GM12878 (cell line): ENCODE data around the gene ADGRV1. TPM values are rescaled to one million over a fixed set of nuclear protein-coding genes. Genes with fewer than 3 reads are reported as not detected.

Experiments used
- ATAC-seq: fragments of 200-7000 bp; cut with Tn5 transposase; 3 replicates; pipeline ENCODE4 v1.9.1; 2020; ENCODE audit warnings: mild to moderate bottlenecking, moderate library complexity
- BruUV-seq: library from RNA; stranded (reverse); fragments of 400-500 nt; replicated peaks from 2 replicates; lab custom pipeline; 2021; lab: Mats Ljungman, UMichigan
- CTCF ChIA-PET: fragments of 300-600 bp; sonication (Branson Sonifier 250); formaldehyde crosslinking; extraction: SDS; loops from one replicate; lab custom pipeline; 2021; ENCODE audit warnings: inconsistent platforms; lab: Yijun Ruan, JAX
- POLR2A ChIA-PET: fragments of 350-600 bp; formaldehyde crosslinking; extraction: SDS; loops from one replicate; lab custom pipeline; 2021; ENCODE audit warnings: inconsistent platforms; lab: Charles Lee
- RAD21 ChIA-PET: fragments of 300-600 bp; sonication (Branson Sonifier 250); formaldehyde crosslinking; loops from one replicate; lab custom pipeline; 2023; ENCODE audit warnings: antibody characterized with exemption; ENCODE audit not compliant: unreplicated experiment; lab: Charles Lee
- SMC1A ChIA-PET: fragments of 300-600 bp; sonication (Branson Sonifier 250); formaldehyde crosslinking; loops from one replicate; lab custom pipeline; 2023; ENCODE audit not compliant: unreplicated experiment, uncharacterized antibody; lab: Charles Lee
- DNase-seq: peaks from one replicate; pipeline ENCODE4 v3.0.0-alpha.2; 2011; ENCODE audit warnings: low read depth, low spot score
- FAIRE-seq: peaks from 3 replicates; lab custom pipeline; 2011; peaks lifted over from hg19 to GRCh38; lab: Jason Lieb, UNC
- H2AFZ ChIP-seq: 2 replicates; pipeline ENCODE4 v1.6.0; 2011; ENCODE audit warnings: low read depth, low read length, control low read depth; ENCODE audit not compliant: control insufficient read depth
- H3K27ac ChIP-seq: 2 replicates; pipeline ENCODE4 v1.5.1; 2011; ENCODE audit warnings: control low read depth; ENCODE audit not compliant: control insufficient read depth, insufficient read depth
- H3K27me3 ChIP-seq, 2 experiments: replicated peaks in 1 of 2; 2 replicates each; pipeline versions ENCODE4 v1.6.0 to v1.6.1; 2011; ENCODE audit warnings: low read length in 1 of 2; ENCODE audit not compliant: control insufficient read depth in 2 of 2, insufficient read depth in 2 of 2
- H3K36me3 ChIP-seq, 2 experiments: 2 replicates each; pipeline ENCODE4 v1.5.1; 2011; ENCODE audit warnings: low read length in 1 of 2; ENCODE audit not compliant: control insufficient read depth in 2 of 2, insufficient read depth in 2 of 2
- H3K4me1 ChIP-seq: 2 replicates; pipeline ENCODE4 v1.6.1; 2011; ENCODE audit warnings: mild to moderate bottlenecking, low read length, moderate library complexity, mixed read lengths; ENCODE audit not compliant: control insufficient read depth, insufficient read depth
- H3K4me2 ChIP-seq: 2 replicates; pipeline ENCODE4 v1.6.0; 2011; ENCODE audit warnings: control low read depth; ENCODE audit not compliant: control insufficient read depth, insufficient read depth
- H3K4me3 ChIP-seq: fragments of 200-600 bp; sonication (generic); 2 replicates; pipeline ENCODE4 v1.5.1; 2016
- H3K79me2 ChIP-seq: 2 replicates; pipeline ENCODE4 v1.6.0; 2011; ENCODE audit warnings: low read length; ENCODE audit not compliant: control insufficient read depth, insufficient read depth
- H3K9ac ChIP-seq: 2 replicates; pipeline ENCODE4 v1.8.0; 2011; ENCODE audit warnings: low read length, control low read depth, mixed read lengths; ENCODE audit not compliant: control insufficient read depth, insufficient read depth
- H3K9me3 ChIP-seq: replicated peaks from 3 replicates; pipeline ENCODE4 v1.5.1; 2011; ENCODE audit warnings: mild to moderate bottlenecking, low read length; ENCODE audit not compliant: control insufficient read depth, insufficient read depth
- H4K20me1 ChIP-seq: 2 replicates; pipeline ENCODE4 v1.6.0; 2011; ENCODE audit not compliant: control insufficient read depth, insufficient read depth
- CREB1 ChIP-seq: IDR thresholded peaks from 2 replicates; pipeline ENCODE4 v1.6.1; 2012; ENCODE audit warnings: low read depth, mild to moderate bottlenecking, inconsistent platforms
- ESRRA ChIP-seq: IDR thresholded peaks from 2 replicates; pipeline ENCODE4 v1.6.1; 2012; ENCODE audit warnings: mild to moderate bottlenecking, low read length, improper control_type of control experiment
- HDAC2 ChIP-seq: fragments of 200-600 bp; sonication (generic); IDR thresholded peaks from 2 replicates; pipeline ENCODE4 v1.6.1; 2017
- MYB ChIP-seq: fragments of 150-350 bp; IDR thresholded peaks from 2 replicates; pipeline ENCODE4 v1.6.1; 2014; ENCODE audit warnings: mild to moderate bottlenecking, low read depth, low read length, borderline replicate concordance
- MYC ChIP-seq: IDR thresholded peaks from 2 replicates; pipeline ENCODE4 v1.6.1; 2011; ENCODE audit warnings: mild to moderate bottlenecking, low read length, moderate library complexity, inconsistent platforms; ENCODE audit not compliant: insufficient read depth, insufficient replicate concordance, insufficient read length, severe bottlenecking
- POLR2AphosphoS2 ChIP-seq: IDR thresholded peaks from 2 replicates; pipeline ENCODE4 v1.6.1; 2011; ENCODE audit warnings: low read depth, mild to moderate bottlenecking, low read length, improper control_type of control experiment, moderate library complexity
- SMAD5 ChIP-seq: IDR thresholded peaks from 2 replicates; pipeline ENCODE4 v1.6.1; 2016; ENCODE audit warnings: antibody characterized with exemption, low read depth
- SRF ChIP-seq, 2 experiments: IDR thresholded peaks; 2 replicates each; pipeline ENCODE4 v1.6.1; 2011; ENCODE audit warnings: low read depth in 2 of 2, low read length in 2 of 2, mild to moderate bottlenecking in 1 of 2, moderate library complexity in 1 of 2
- STAT3 ChIP-seq: IDR thresholded peaks from 2 replicates; pipeline ENCODE4 v1.6.1; 2011; ENCODE audit warnings: low read depth, low read length, improper control_type of control experiment
- SUPT20H ChIP-seq: IDR thresholded peaks from 2 replicates; pipeline ENCODE4 v1.6.1; 2011; ENCODE audit warnings: low read depth, mild to moderate bottlenecking, low read length, moderate library complexity, borderline replicate concordance; ENCODE audit not compliant: control insufficient read depth
- TCF12 ChIP-seq: IDR thresholded peaks from 2 replicates; pipeline ENCODE4 v1.6.1; 2011; ENCODE audit warnings: low read depth, mild to moderate bottlenecking, low read length
- WGBS: methylation state at CpG from one replicate; pipeline ENCODE4 v1.1.6; 2016; ENCODE audit warnings: low lambda C conversion rate; ENCODE audit not compliant: insufficient replicate concordance, insufficient coverage; ENCODE audit errors: missing lambda C conversion rate; 5-methylcytosine and 5-hydroxymethylcytosine counted together
- in situ Hi-C: fragments of 300-500 bp; cut with MboI; formaldehyde crosslinking; loops from 9 replicates; pipeline ENCODE4 v1.14.3; 2018; ENCODE audit warnings: mixed read lengths
- intact Hi-C: fragments of 100-400 bp; cut with micrococcal nuclease; formaldehyde crosslinking; loops from one replicate; pipeline ENCODE4 v1.14.2; 2022; ENCODE audit not compliant: unreplicated experiment
- polyA plus RNA-seq, 11 experiments: library from polyadenylated mRNA; depleted of rRNA in 4 of 11; unstranded in 6 of 11; stranded (reverse) in 5 of 11; fragments of >200 nt; fragmentation: Nextera tagmentation in 4 of 11; fragmentation: Illumina TruSeq in 1 of 11; extraction: Ambion mirVana in 4 of 11; extraction: Trizol in 1 of 11; gene quantifications; 1 replicate in 1 of 11; 2 replicates in 10 of 11; pipeline versions ENCODE4 v1.2.1 to v1.2.3, GENCODE V29; 2011 to 2016; ENCODE audit warnings: inconsistent platforms in 2 of 11, missing spikeins in 2 of 11, low read depth in 1 of 11
- total RNA-seq, 4 experiments: library from RNA; depleted of rRNA in 3 of 4; stranded (reverse); fragments of >200 nt in 3 of 4; fragmentation: Illumina TruSeq in 1 of 4; extraction: Trizol in 1 of 4; gene quantifications; 2 replicates each; pipeline versions ENCODE4 v1.2.1 to v1.2.3, GENCODE V29; 2013 to 2021
- TF ChIP-seq, protein P1 (sequence below): fragments of 450-650 bp; IDR thresholded peaks from 2 replicates; pipeline ENCODE4 v1.6.1; 2017; ENCODE audit warnings: mild to moderate bottlenecking, moderate library complexity
- TF ChIP-seq, protein P2 (sequence below): IDR thresholded peaks from 2 replicates; pipeline ENCODE4 v1.6.1; 2012; ENCODE audit warnings: low read depth, low read length, improper control_type of control experiment
- TF ChIP-seq, protein P3 (sequence below): fragments of 450-650 bp; IDR thresholded peaks from 2 replicates; pipeline ENCODE4 v1.6.1; 2016; ENCODE audit warnings: mild to moderate bottlenecking
- TF ChIP-seq, protein P4 (sequence below), 3 experiments: IDR thresholded peaks in 2 of 3; conservative IDR thresholded peaks in 1 of 3; 2 replicates each; pipeline ENCODE4 v1.5.1; 2011; ENCODE audit warnings: low read depth in 3 of 3, low read length in 3 of 3, mild to moderate bottlenecking in 3 of 3, control low read depth in 2 of 3, moderate library complexity in 2 of 3, inconsistent platforms in 1 of 3, mixed read lengths in 1 of 3; ENCODE audit not compliant: control insufficient read depth in 2 of 3, insufficient read depth in 1 of 3; ENCODE audit errors: extremely low read depth in 1 of 3

ADGRV1 gene
- total and polyA plus RNA-seq, 10 of the 15 experiments (the other 5 are each of a cell fraction or from before 2014, with no cell fraction given), result 0.04 to 8.1 (median 0.16) TPM; not detected in 1

DNA sequence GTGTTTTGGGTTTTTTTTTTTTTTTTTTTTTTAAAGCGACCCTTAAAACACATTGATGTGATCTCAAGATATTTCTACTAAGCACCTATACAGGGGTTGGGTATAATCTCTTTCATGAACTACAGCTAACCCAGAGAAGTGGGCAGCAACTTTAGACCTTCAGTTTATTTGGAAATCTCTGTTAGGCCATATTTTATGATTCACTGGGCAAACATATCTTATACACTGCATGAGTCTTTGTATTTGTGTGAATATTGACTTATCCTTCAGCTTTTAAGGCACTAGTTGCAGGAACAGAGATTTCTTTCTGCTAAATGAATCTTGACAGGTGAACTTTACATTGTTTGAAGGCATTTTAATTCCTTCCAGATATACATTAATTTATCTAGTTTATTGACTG, 630.2 kb downstream of the ADGRV1 start:
- no peak overlapping the region for H3K9ac ChIP-seq
- FAIRE-seq (no peak), ATAC-seq (no peak), DNase-seq (no peak)
- ChIA-PET RAD21 (no interaction called here), CTCF (no interaction called here), SMC1A (interaction anchor here (0.8 to 2.3 kb wide), 3 partner anchors 31 to 197 kb away, joined by 3 to 7 read pairs (median 3); no protein-coding TSS in a partner anchor), POLR2A (no interaction called here)
- no peak overlapping the region for H3K27ac ChIP-seq
- in situ Hi-C loops, result no loop called here
- H3K4me2 ChIP-seq, result no peak overlapping the region
- no TSS peak for BruUV-seq
- H3K4me1 ChIP-seq, result peaks cover 1% of the 10 kb centered on the region; the same call in 1 of the 2 replicates
- H3K36me3 ChIP-seq, result no peaks in the 10 kb centered on the region
- no peaks in the 10 kb centered on the region for H4K20me1 ChIP-seq
- no peak overlapping the region for H2AFZ ChIP-seq
- no peaks in the 10 kb centered on the region for H3K9me3 ChIP-seq
- no peaks in the 10 kb centered on the region for H3K27me3 ChIP-seq
- H3K4me3 ChIP-seq, result no peak overlapping the region
- 20% methylated on average over 1 of the region's 1 CpG for WGBS
- intact Hi-C loops, result no loop called here
- no peaks in the 10 kb centered on the region for H3K79me2 ChIP-seq
- TF ChIP-seq CREB1 (no peak), SUPT20H (no peak), SMAD5 (no peak), STAT3 (no peak), TCF12 (no peak), MYC (no peak), ESRRA (no peak), SRF (IDR thresholded peaks at IDR 0.05; ENCODE audit: low read depth in 2 of 2, low read length in 2 of 2) (no peak), POLR2AphosphoS2 (no peak), MYB (no peak), HDAC2 (no peak)
- TF ChIP-seq, protein P1, sequence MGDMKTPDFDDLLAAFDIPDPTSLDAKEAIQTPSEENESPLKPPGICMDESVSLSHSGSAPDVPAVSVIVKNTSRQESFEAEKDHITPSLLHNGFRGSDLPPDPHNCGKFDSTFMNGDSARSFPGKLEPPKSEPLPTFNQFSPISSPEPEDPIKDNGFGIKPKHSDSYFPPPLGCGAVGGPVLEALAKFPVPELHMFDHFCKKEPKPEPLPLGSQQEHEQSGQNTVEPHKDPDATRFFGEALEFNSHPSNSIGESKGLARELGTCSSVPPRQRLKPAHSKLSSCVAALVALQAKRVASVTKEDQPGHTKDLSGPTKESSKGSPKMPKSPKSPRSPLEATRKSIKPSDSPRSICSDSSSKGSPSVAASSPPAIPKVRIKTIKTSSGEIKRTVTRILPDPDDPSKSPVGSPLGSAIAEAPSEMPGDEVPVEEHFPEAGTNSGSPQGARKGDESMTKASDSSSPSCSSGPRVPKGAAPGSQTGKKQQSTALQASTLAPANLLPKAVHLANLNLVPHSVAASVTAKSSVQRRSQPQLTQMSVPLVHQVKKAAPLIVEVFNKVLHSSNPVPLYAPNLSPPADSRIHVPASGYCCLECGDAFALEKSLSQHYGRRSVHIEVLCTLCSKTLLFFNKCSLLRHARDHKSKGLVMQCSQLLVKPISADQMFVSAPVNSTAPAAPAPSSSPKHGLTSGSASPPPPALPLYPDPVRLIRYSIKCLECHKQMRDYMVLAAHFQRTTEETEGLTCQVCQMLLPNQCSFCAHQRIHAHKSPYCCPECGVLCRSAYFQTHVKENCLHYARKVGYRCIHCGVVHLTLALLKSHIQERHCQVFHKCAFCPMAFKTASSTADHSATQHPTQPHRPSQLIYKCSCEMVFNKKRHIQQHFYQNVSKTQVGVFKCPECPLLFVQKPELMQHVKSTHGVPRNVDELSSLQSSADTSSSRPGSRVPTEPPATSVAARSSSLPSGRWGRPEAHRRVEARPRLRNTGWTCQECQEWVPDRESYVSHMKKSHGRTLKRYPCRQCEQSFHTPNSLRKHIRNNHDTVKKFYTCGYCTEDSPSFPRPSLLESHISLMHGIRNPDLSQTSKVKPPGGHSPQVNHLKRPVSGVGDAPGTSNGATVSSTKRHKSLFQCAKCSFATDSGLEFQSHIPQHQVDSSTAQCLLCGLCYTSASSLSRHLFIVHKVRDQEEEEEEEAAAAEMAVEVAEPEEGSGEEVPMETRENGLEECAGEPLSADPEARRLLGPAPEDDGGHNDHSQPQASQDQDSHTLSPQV, result no peak
- TF ChIP-seq, protein P2, sequence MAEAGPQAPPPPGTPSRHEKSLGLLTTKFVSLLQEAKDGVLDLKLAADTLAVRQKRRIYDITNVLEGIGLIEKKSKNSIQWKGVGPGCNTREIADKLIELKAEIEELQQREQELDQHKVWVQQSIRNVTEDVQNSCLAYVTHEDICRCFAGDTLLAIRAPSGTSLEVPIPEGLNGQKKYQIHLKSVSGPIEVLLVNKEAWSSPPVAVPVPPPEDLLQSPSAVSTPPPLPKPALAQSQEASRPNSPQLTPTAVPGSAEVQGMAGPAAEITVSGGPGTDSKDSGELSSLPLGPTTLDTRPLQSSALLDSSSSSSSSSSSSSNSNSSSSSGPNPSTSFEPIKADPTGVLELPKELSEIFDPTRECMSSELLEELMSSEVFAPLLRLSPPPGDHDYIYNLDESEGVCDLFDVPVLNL, result no peak
- TF ChIP-seq, protein P3, sequence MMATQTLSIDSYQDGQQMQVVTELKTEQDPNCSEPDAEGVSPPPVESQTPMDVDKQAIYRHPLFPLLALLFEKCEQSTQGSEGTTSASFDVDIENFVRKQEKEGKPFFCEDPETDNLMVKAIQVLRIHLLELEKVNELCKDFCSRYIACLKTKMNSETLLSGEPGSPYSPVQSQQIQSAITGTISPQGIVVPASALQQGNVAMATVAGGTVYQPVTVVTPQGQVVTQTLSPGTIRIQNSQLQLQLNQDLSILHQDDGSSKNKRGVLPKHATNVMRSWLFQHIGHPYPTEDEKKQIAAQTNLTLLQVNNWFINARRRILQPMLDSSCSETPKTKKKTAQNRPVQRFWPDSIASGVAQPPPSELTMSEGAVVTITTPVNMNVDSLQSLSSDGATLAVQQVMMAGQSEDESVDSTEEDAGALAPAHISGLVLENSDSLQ, result no peak
- TF ChIP-seq, protein P4, sequence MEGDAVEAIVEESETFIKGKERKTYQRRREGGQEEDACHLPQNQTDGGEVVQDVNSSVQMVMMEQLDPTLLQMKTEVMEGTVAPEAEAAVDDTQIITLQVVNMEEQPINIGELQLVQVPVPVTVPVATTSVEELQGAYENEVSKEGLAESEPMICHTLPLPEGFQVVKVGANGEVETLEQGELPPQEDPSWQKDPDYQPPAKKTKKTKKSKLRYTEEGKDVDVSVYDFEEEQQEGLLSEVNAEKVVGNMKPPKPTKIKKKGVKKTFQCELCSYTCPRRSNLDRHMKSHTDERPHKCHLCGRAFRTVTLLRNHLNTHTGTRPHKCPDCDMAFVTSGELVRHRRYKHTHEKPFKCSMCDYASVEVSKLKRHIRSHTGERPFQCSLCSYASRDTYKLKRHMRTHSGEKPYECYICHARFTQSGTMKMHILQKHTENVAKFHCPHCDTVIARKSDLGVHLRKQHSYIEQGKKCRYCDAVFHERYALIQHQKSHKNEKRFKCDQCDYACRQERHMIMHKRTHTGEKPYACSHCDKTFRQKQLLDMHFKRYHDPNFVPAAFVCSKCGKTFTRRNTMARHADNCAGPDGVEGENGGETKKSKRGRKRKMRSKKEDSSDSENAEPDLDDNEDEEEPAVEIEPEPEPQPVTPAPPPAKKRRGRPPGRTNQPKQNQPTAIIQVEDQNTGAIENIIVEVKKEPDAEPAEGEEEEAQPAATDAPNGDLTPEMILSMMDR (IDR thresholded peaks at IDR 0.05 in 2 of 3, conservative IDR thresholded peaks at IDR 0.05 in 1 of 3; ENCODE audit: control insufficient read depth in 2 of 3, extremely low read depth in 1 of 3, insufficient read depth in 1 of 3, low read depth in 3 of 3, low read length in 3 of 3), result no peak
